Neural cell (in vitro differentiated cells): ENCODE measurements around the gene OR5T3. TPM values are rescaled to one million over a fixed set of nuclear protein-coding genes. Genes with fewer than 3 reads are reported as not detected.

Source experiments
- H2AFZ ChIP-seq: fragments of 200-600, 300-800 bp; sonication (generic), shearing (Covaris generic); 2 replicates; pipeline ENCODE4 v1.6.0; 2014; ENCODE audit warnings: low read depth, mild to moderate bottlenecking, antibody characterized with exemption, low read length, moderate library complexity
- H3F3A ChIP-seq: fragments of 200-600 bp; shearing (Covaris generic); 2 replicates; pipeline ENCODE4 v1.6.1; 2016; ENCODE audit warnings: mild to moderate bottlenecking, moderate library complexity, mixed read lengths, antibody characterized with exemption, low read length; ENCODE audit not compliant: insufficient read depth, poor library complexity, severe bottlenecking
- H3K27ac ChIP-seq: fragments of 200-600, 300-800 bp; sonication (generic), shearing (Covaris generic); 2 replicates; pipeline ENCODE4 v1.5.1; 2014; ENCODE audit warnings: mild to moderate bottlenecking, low read length, moderate library complexity
- H3K27me3 ChIP-seq: fragments of 300-800, 200-600 bp; sonication (generic), shearing (Covaris generic); 2 replicates; pipeline ENCODE4 v1.6.0; 2014; ENCODE audit warnings: mild to moderate bottlenecking, low read depth, low read length, moderate library complexity; ENCODE audit not compliant: insufficient read depth
- H3K36me3 ChIP-seq: fragments of 300-800, 200-600 bp; sonication (generic), shearing (Covaris generic); 2 replicates; pipeline ENCODE4 v1.5.1; 2014; ENCODE audit warnings: mild to moderate bottlenecking, antibody characterized with exemption, low read length, moderate library complexity; ENCODE audit not compliant: insufficient read depth
- H3K4me2 ChIP-seq: fragments of 300-800, 200-600 bp; sonication (generic), shearing (Covaris generic); 2 replicates; pipeline ENCODE4 v1.6.0; 2014; ENCODE audit warnings: mild to moderate bottlenecking, low read length
- H3K4me3 ChIP-seq: fragments of 300-800, 200-600 bp; sonication (generic), shearing (Covaris generic); 2 replicates; pipeline ENCODE4 v1.5.1; 2014; ENCODE audit warnings: mild to moderate bottlenecking, low read length, moderate library complexity
- H3K79me2 ChIP-seq: fragments of 200-600 bp; shearing (Covaris generic); replicated peaks from 2 replicates; pipeline ENCODE4 v1.6.0; 2014; ENCODE audit warnings: mild to moderate bottlenecking, low read length, moderate library complexity; ENCODE audit not compliant: insufficient read depth
- H3K9ac ChIP-seq: fragments of 300-800, 200-600 bp; sonication (generic), shearing (Covaris generic); 2 replicates; pipeline ENCODE4 v1.6.1; 2016; ENCODE audit warnings: mild to moderate bottlenecking, low read length, mixed read lengths
- H3K9me2 ChIP-seq: fragments of 200-600 bp; shearing (Covaris generic); 2 replicates; pipeline ENCODE4 v1.6.1; 2016; ENCODE audit warnings: mild to moderate bottlenecking, low read length, mixed read lengths; ENCODE audit not compliant: insufficient read depth
- H3K9me3 ChIP-seq: fragments of 200-600, 300-800 bp; sonication (generic), shearing (Covaris generic); 2 replicates; pipeline ENCODE4 v1.6.1; 2016; ENCODE audit warnings: mild to moderate bottlenecking, mixed run types, low read length, moderate library complexity, mixed read lengths
- H4K20me1 ChIP-seq: fragments of 200-600 bp; shearing (Covaris generic); 2 replicates; pipeline ENCODE4 v1.6.1; 2016; ENCODE audit warnings: mild to moderate bottlenecking, mixed run types; ENCODE audit not compliant: insufficient read depth
- EP300 ChIP-seq: fragments of 450-650 bp; conservative IDR thresholded peaks from 2 replicates; pipeline ENCODE4 v1.6.1; 2014; ENCODE audit warnings: antibody characterized with exemption, mild to moderate bottlenecking, moderate library complexity; ENCODE audit not compliant: poor library complexity, severe bottlenecking
- MXI1 ChIP-seq: fragments of 450-650 bp; conservative IDR thresholded peaks from 2 replicates; pipeline ENCODE4 v1.6.1; 2014; ENCODE audit warnings: antibody characterized with exemption, mild to moderate bottlenecking; ENCODE audit not compliant: poor library complexity, severe bottlenecking
- POLR2AphosphoS5 ChIP-seq: IDR thresholded peaks from 2 replicates; pipeline ENCODE4 v1.6.1; 2012
- RAD21 ChIP-seq: fragments of 450-650 bp; conservative IDR thresholded peaks from 2 replicates; pipeline ENCODE4 v1.6.1; 2014; ENCODE audit warnings: antibody characterized with exemption, mild to moderate bottlenecking, moderate library complexity
- polyA plus RNA-seq: library from polyadenylated mRNA; depleted of rRNA; stranded (reverse); fragments of >200 nt; gene quantifications from 2 replicates; pipeline ENCODE4 v1.2.3, GENCODE V29; 2014
- TF ChIP-seq, protein P1 (sequence below): IDR thresholded peaks from 2 replicates; pipeline ENCODE4 v1.6.1; 2012; ENCODE audit warnings: borderline replicate concordance

The OR5T3 gene
- polyA plus RNA-seq, 1 donor from 2014 or later: not detected

DNA sequence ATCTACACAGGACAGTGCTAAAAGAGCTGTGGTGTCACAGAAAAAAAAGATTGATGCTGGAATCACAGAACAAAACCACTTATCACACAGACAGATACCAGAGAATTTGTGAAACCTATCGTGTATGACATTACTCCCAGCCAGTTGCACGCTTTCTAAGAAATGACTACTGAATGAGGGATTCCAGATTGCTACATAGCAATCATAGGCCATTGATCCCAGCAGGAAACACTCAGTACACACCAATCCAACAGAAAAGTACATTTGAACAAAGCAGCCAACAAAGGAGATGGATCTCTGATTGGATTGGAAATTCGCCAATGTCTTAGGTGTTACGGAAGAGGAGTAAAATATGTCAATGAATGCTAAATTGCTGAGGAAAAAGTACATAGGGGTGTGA, 44.8 kb downstream of the OR5T3 start:
- Histone ChIP-seq H2AFZ (no peak overlapping the region), H3K79me2 (no peaks in the 10 kb centered on the region), H3K4me2 (no peak overlapping the region), H3K27ac (peak overlapping the region; percentile 52), H3K36me3 (no peaks in the 10 kb centered on the region), H4K20me1 (no peaks in the 10 kb centered on the region), H3K9me3 (no peaks in the 10 kb centered on the region), H3F3A (no peaks in the 10 kb centered on the region), H3K4me3 (peak overlapping the region; percentile 12), H3K9ac (no peak overlapping the region), H3K9me2 (no peaks in the 10 kb centered on the region), H3K27me3 (no peaks in the 10 kb centered on the region)
- TF ChIP-seq EP300 (peak; percentile 77), MXI1 (peak; percentile 21), RAD21 (no peak), POLR2AphosphoS5 (peak; percentile 94)
- TF ChIP-seq, protein P1, sequence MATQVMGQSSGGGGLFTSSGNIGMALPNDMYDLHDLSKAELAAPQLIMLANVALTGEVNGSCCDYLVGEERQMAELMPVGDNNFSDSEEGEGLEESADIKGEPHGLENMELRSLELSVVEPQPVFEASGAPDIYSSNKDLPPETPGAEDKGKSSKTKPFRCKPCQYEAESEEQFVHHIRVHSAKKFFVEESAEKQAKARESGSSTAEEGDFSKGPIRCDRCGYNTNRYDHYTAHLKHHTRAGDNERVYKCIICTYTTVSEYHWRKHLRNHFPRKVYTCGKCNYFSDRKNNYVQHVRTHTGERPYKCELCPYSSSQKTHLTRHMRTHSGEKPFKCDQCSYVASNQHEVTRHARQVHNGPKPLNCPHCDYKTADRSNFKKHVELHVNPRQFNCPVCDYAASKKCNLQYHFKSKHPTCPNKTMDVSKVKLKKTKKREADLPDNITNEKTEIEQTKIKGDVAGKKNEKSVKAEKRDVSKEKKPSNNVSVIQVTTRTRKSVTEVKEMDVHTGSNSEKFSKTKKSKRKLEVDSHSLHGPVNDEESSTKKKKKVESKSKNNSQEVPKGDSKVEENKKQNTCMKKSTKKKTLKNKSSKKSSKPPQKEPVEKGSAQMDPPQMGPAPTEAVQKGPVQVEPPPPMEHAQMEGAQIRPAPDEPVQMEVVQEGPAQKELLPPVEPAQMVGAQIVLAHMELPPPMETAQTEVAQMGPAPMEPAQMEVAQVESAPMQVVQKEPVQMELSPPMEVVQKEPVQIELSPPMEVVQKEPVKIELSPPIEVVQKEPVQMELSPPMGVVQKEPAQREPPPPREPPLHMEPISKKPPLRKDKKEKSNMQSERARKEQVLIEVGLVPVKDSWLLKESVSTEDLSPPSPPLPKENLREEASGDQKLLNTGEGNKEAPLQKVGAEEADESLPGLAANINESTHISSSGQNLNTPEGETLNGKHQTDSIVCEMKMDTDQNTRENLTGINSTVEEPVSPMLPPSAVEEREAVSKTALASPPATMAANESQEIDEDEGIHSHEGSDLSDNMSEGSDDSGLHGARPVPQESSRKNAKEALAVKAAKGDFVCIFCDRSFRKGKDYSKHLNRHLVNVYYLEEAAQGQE: peak; percentile 87

Other genes with a start within 250 kb of the OR5T3 start
- gene OR5AS1, start 224.6 kb upstream of the OR5T3 start, polyA plus RNA-seq: not detected in 2 replicates
- gene OR8I2, start 158.9 kb upstream of the OR5T3 start, polyA plus RNA-seq: not detected in 2 replicates
- gene OR8H2, start 148.6 kb upstream of the OR5T3 start, polyA plus RNA-seq: not detected in 2 replicates
- not detected in 2 replicates for gene OR8H3, start 129.9 kb upstream of the OR5T3 start, polyA plus RNA-seq
- gene OR8J3, start 112.1 kb upstream of the OR5T3 start, polyA plus RNA-seq: not detected in 2 replicates
- gene OR8K5, start 91.9 kb upstream of the OR5T3 start, polyA plus RNA-seq: not detected in 2 replicates
- not detected in 2 replicates for gene OR5J2, start 75.6 kb upstream of the OR5T3 start, polyA plus RNA-seq
- not detected in 2 replicates for gene OR5T2, start 18.0 kb upstream of the OR5T3 start, polyA plus RNA-seq
- not detected in 2 replicates for gene OR5T1, start 21.9 kb downstream of the OR5T3 start, polyA plus RNA-seq
- not detected in 2 replicates for gene OR8H1, start 40.0 kb downstream of the OR5T3 start, polyA plus RNA-seq
- not detected in 2 replicates for gene OR8K3, start 62.9 kb downstream of the OR5T3 start, polyA plus RNA-seq
- 0.60 TPM in 1 of 2 replicates, not detected in the other for gene OR8K1, start 93.8 kb downstream of the OR5T3 start, polyA plus RNA-seq
- gene OR8J1, start 102.0 kb downstream of the OR5T3 start, polyA plus RNA-seq: not detected in 2 replicates
- not detected in 2 replicates for gene OR8U1, start 123.4 kb downstream of the OR5T3 start, polyA plus RNA-seq
- gene OR5AL1, start 160.4 kb downstream of the OR5T3 start, polyA plus RNA-seq: not detected in 2 replicates
- not detected in 2 replicates for gene OR5M3, start 221.1 kb downstream of the OR5T3 start, polyA plus RNA-seq
- not detected in 2 replicates for gene OR5M8, start 239.1 kb downstream of the OR5T3 start, polyA plus RNA-seq